Measurements from ENCODE around the gene SHB. TPM values are rescaled to one million over a fixed set of nuclear protein-coding genes. Genes with fewer than 3 reads are reported as not detected.
A peak's percentile ranks its signal among the peaks of the same experiment; 100 is the strongest.

Gene SHB
- total and polyA plus RNA-seq, 2 of the 13 experiments (the other 11 are each of a cell fraction or from before 2014, with no cell fraction given) = 19.4 to 20.7 TPM

GRCh38 chr9:37913480-37914153, 155.4 kb downstream of the SHB start (continued):
- TF ChIP-seq PPARG (CRISPR knock-in tag; conservative IDR thresholded peaks at IDR 0.05) (peak; percentile 51; the same call in 1 of the 2 replicates), NR0B2 (CRISPR knock-in tag; IDR thresholded peaks at IDR 0.05) (no peak), BATF2 (CRISPR knock-in tag; IDR thresholded peaks at IDR 0.05) (no peak), SYNCRIP (IDR thresholded peaks at IDR 0.05; ENCODE audit: insufficient read depth, low read depth, low read length) (no peak), SMC3 (IDR thresholded peaks at IDR 0.05; ENCODE audit: low read length) (peak; percentile 97), GZF1 (CRISPR knock-in tag; IDR thresholded peaks at IDR 0.05) (no peak), ZNF275 (CRISPR knock-in tag; IDR thresholded peaks at IDR 0.05; ENCODE audit: borderline replicate concordance) (no peak), ISX (CRISPR knock-in tag; conservative IDR thresholded peaks at IDR 0.05) (no peak), SNAI1 (CRISPR knock-in tag; IDR thresholded peaks at IDR 0.05; ENCODE audit: borderline replicate concordance) (no peak), MAX (IDR thresholded peaks at IDR 0.05) (no peak), ZNF660 (CRISPR knock-in tag; IDR thresholded peaks at IDR 0.05; ENCODE audit: borderline replicate concordance, low read depth) (no peak), ZNF124 (CRISPR knock-in tag; IDR thresholded peaks at IDR 0.05) (0 out of 2 replicates have a peak, but pooled peaks have one; percentile 49), ZNF382 (CRISPR knock-in tag; IDR thresholded peaks at IDR 0.05; ENCODE audit: borderline replicate concordance) (no peak), CENPX (CRISPR knock-in tag; IDR thresholded peaks at IDR 0.05) (no peak), POLR2G (IDR thresholded peaks at IDR 0.05; ENCODE audit: low read depth, low read length) (peak; percentile 46; the same call in 1 of the 2 replicates), MTA1 (CRISPR knock-in tag; IDR thresholded peaks at IDR 0.05; ENCODE audit: borderline replicate concordance) (no peak), ZNF792 (CRISPR knock-in tag; IDR thresholded peaks at IDR 0.05) (peak; percentile 33; the same call in 1 of the 2 replicates), ISL2 (CRISPR knock-in tag; IDR thresholded peaks at IDR 0.05) (no peak), DMAP1 (CRISPR knock-in tag; IDR thresholded peaks at IDR 0.05) (no peak), SRY (CRISPR knock-in tag; IDR thresholded peaks at IDR 0.05) (no peak), ZNF598 (CRISPR knock-in tag; IDR thresholded peaks at IDR 0.05; ENCODE audit: borderline replicate concordance) (peak; percentile 83; the same call in 1 of the 2 replicates), GMEB1 (CRISPR knock-in tag; IDR thresholded peaks at IDR 0.05; ENCODE audit: borderline replicate concordance) (no peak), ZBTB4 (CRISPR knock-in tag; IDR thresholded peaks at IDR 0.05; ENCODE audit: borderline replicate concordance) (no peak)

All from HepG2 (cell line).